ENCODE measurements around the gene EFNB1. TPM values are rescaled to one million over a fixed set of nuclear protein-coding genes. Genes with fewer than 3 reads are reported as not detected.

The EFNB1 gene
- total and polyA plus RNA-seq, 2 of the 4 experiments (the other 2 are of a cell fraction), result 17.9 to 26.8 TPM

DNA sequence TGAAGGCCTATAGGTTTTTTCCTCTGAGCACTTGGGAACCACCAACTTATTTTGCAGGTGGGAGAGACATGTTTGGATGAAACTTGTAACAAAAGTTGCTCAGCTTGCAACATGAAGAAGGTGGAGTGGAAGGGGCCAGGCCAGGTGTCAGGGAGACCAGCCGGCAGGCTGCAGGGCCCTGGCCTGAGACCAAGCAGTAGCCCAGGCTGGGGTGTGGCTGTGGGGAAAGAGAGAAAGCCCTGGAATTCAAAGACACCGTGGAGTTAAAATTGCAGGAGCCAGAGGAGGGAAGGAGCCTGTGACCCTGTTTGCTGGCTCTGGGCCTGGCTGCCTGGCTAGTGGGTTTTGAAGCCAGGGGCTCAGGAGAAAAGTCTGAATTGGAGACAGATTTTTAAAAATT is 43.4 kb downstream of the EFNB1 start:
- Histone ChIP-seq H3K9ac (ENCODE audit: low read depth, low read length) (no peak overlapping the region), H3K23ac (ENCODE audit: low read depth, low read length) (no peak overlapping the region), H3K79me1 (ENCODE audit: low read depth in 1 of 2, low read length in 2 of 2) (no peaks in the 10 kb centered on the region), H3K56ac (ENCODE audit: extremely low read depth, insufficient read depth, low read length) (no peak overlapping the region), H3K4me3 (ENCODE audit: insufficient read depth, low read depth, low read length) (no peak overlapping the region), H3K9me1 (ENCODE audit: insufficient read depth, low read length) (no peaks in the 10 kb centered on the region; the same call in 1 of the 2 replicates), H2AK9ac (replicated peaks; ENCODE audit: low read depth, low read length, poor library complexity) (no peak overlapping the region), H3K27me3 (ENCODE audit: control insufficient read depth, insufficient read depth, low read length) (peaks cover 57% of the 10 kb centered on the region), H2BK15ac (ENCODE audit: low read depth, low read length) (no peak overlapping the region), H2BK5ac (ENCODE audit: low read depth, low read length, poor library complexity, severe bottlenecking) (no peak overlapping the region), H3K27ac (ENCODE audit: insufficient read depth, low read length) (no peak overlapping the region), H3K4ac (ENCODE audit: low read depth, low read length) (no peak overlapping the region), H2AFZ (replicated peaks; ENCODE audit: low read length, poor library complexity) (no peak overlapping the region), H4K91ac (ENCODE audit: insufficient read depth, low read depth, low read length) (no peak overlapping the region), H2BK120ac (ENCODE audit: low read depth, low read length) (no peak overlapping the region), H3K4me1 (ENCODE audit: control insufficient read depth, insufficient read depth, low read length) (no peaks in the 10 kb centered on the region), H2BK20ac (ENCODE audit: low read depth, low read length) (no peak overlapping the region), H3K4me2 (ENCODE audit: low read depth, low read length) (no peak overlapping the region), H4K8ac (ENCODE audit: low read depth in 2 of 2, low read length in 2 of 2) (no peak overlapping the region), H3K36me3 (ENCODE audit: control insufficient read depth, insufficient read depth, low read length) (no peaks in the 10 kb centered on the region), H3K14ac (replicated peaks; ENCODE audit: low read depth, low read length) (no peak overlapping the region), H2AK5ac (ENCODE audit: low read depth, low read length) (no peak overlapping the region), H3K9me3 (ENCODE audit: control insufficient read depth, insufficient read depth, low read length) (no peaks in the 10 kb centered on the region), H4K20me1 (ENCODE audit: insufficient read depth, low read length) (no peaks in the 10 kb centered on the region; the same call in 1 of the 2 replicates), H3K18ac (ENCODE audit: low read depth, low read length) (no peak overlapping the region), H4K5ac (ENCODE audit: low read depth, low read length) (no peak overlapping the region)
- CTCF ChIA-PET, result no interaction called here
- ATAC-seq (ENCODE audit: low read depth) (no peak), DNase-seq (no peak)
- no peak for TF ChIP-seq BHLHE40 (IDR thresholded peaks at IDR 0.05; ENCODE audit: low read depth, low read length)
- no peak for TF ChIP-seq POLR2A (IDR thresholded peaks at IDR 0.05; ENCODE audit: low read depth, low read length)
- TF ChIP-seq MXI1 (IDR thresholded peaks at IDR 0.05; ENCODE audit: borderline replicate concordance, low read depth, low read length), result no peak
- TF ChIP-seq SMC3 (IDR thresholded peaks at IDR 0.05; ENCODE audit: low read depth, low read length), result no peak
- TF ChIP-seq RAD21 (IDR thresholded peaks at IDR 0.05; ENCODE audit: low read length), result no peak
- TF ChIP-seq, protein P1, sequence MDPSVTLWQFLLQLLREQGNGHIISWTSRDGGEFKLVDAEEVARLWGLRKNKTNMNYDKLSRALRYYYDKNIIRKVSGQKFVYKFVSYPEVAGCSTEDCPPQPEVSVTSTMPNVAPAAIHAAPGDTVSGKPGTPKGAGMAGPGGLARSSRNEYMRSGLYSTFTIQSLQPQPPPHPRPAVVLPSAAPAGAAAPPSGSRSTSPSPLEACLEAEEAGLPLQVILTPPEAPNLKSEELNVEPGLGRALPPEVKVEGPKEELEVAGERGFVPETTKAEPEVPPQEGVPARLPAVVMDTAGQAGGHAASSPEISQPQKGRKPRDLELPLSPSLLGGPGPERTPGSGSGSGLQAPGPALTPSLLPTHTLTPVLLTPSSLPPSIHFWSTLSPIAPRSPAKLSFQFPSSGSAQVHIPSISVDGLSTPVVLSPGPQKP (IDR thresholded peaks at IDR 0.05; ENCODE audit: borderline replicate concordance, low read depth, low read length), result no peak
- TF ChIP-seq MAFK (IDR thresholded peaks at IDR 0.05; ENCODE audit: low read depth, low read length), result no peak
- TF ChIP-seq, protein P2, sequence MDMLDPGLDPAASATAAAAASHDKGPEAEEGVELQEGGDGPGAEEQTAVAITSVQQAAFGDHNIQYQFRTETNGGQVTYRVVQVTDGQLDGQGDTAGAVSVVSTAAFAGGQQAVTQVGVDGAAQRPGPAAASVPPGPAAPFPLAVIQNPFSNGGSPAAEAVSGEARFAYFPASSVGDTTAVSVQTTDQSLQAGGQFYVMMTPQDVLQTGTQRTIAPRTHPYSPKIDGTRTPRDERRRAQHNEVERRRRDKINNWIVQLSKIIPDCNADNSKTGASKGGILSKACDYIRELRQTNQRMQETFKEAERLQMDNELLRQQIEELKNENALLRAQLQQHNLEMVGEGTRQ (IDR thresholded peaks at IDR 0.05; ENCODE audit: low read depth, low read length), result no peak
- no peak for TF ChIP-seq RFX5 (IDR thresholded peaks at IDR 0.05; ENCODE audit: low read depth, low read length)
- TF ChIP-seq NFE2L2 (IDR thresholded peaks at IDR 0.05; ENCODE audit: low read depth, low read length), result no peak
- no peak for TF ChIP-seq MAZ (IDR thresholded peaks at IDR 0.05; ENCODE audit: borderline replicate concordance, low read depth, low read length)
- TF ChIP-seq CHD1 (IDR thresholded peaks at IDR 0.05; ENCODE audit: low read depth, low read length), result no peak
- no peak for TF ChIP-seq FOS (IDR thresholded peaks at IDR 0.05; ENCODE audit: low read depth, low read length)
- TF ChIP-seq, protein P3, sequence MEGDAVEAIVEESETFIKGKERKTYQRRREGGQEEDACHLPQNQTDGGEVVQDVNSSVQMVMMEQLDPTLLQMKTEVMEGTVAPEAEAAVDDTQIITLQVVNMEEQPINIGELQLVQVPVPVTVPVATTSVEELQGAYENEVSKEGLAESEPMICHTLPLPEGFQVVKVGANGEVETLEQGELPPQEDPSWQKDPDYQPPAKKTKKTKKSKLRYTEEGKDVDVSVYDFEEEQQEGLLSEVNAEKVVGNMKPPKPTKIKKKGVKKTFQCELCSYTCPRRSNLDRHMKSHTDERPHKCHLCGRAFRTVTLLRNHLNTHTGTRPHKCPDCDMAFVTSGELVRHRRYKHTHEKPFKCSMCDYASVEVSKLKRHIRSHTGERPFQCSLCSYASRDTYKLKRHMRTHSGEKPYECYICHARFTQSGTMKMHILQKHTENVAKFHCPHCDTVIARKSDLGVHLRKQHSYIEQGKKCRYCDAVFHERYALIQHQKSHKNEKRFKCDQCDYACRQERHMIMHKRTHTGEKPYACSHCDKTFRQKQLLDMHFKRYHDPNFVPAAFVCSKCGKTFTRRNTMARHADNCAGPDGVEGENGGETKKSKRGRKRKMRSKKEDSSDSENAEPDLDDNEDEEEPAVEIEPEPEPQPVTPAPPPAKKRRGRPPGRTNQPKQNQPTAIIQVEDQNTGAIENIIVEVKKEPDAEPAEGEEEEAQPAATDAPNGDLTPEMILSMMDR (conservative IDR thresholded peaks at IDR 0.05; ENCODE audit: low read depth, low read length), result no peak
- TF ChIP-seq CEBPB (IDR thresholded peaks at IDR 0.05; ENCODE audit: low read depth, low read length), result no peak
- no peak for TF ChIP-seq RCOR1 (IDR thresholded peaks at IDR 0.05; ENCODE audit: insufficient replicate concordance, low read length)
- POLR2A ChIA-PET (ENCODE audit: unreplicated experiment), result no interaction called here
- BruUV-seq (replicated peaks), result no TSS peak
- intact Hi-C loops (cut with micrococcal nuclease), result no loop called here
- in situ Hi-C loops (cut with MboI; ENCODE audit: low sequenced_read_pairs), result no loop called here
- WGBS, 2 experiments (ENCODE audit: extremely low coverage in 2 of 2, insufficient read length in 1 of 2), result 80% methylated on average over 1 of the region's 2 CpGs; no CpG with 5 or more reads in 1 of the 2 experiments
- dilution Hi-C loops (cut with HindIII; ENCODE audit: low sequenced_read_pairs, unreplicated experiment), result no loop called here
